ENCODE results near the gene FNIP2.

GRCh38 chr4:158721680-158722079, 47.1 kb upstream of the FNIP2 start:
- TF ChIP-seq, protein P1, sequence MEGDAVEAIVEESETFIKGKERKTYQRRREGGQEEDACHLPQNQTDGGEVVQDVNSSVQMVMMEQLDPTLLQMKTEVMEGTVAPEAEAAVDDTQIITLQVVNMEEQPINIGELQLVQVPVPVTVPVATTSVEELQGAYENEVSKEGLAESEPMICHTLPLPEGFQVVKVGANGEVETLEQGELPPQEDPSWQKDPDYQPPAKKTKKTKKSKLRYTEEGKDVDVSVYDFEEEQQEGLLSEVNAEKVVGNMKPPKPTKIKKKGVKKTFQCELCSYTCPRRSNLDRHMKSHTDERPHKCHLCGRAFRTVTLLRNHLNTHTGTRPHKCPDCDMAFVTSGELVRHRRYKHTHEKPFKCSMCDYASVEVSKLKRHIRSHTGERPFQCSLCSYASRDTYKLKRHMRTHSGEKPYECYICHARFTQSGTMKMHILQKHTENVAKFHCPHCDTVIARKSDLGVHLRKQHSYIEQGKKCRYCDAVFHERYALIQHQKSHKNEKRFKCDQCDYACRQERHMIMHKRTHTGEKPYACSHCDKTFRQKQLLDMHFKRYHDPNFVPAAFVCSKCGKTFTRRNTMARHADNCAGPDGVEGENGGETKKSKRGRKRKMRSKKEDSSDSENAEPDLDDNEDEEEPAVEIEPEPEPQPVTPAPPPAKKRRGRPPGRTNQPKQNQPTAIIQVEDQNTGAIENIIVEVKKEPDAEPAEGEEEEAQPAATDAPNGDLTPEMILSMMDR (IDR thresholded peaks at IDR 0.05 in 8 of 11, conservative IDR thresholded peaks at IDR 0.05 in 3 of 11): no peak
- TF ChIP-seq POLR2A (IDR thresholded peaks at IDR 0.05): no peak
